Caco-2 (cell line): ENCODE data around the gene SHMT2. TPM values are rescaled to one million over a fixed set of nuclear protein-coding genes. Genes with fewer than 3 reads are reported as not detected.

Experiments used
- BruUV-seq: library from RNA; stranded (reverse); fragments of 400-500 nt; replicated peaks from 2 replicates; lab custom pipeline; 2021; lab: Mats Ljungman, UMichigan
- CTCF ChIA-PET: fragments of 300-600 bp; sonication (Branson Sonifier 250); formaldehyde crosslinking; loops from one replicate; lab custom pipeline; 2022; ENCODE audit warnings: antibody characterized with exemption; lab: Charles Lee
- POLR2A ChIA-PET: fragments of 300-600 bp; sonication (Branson Sonifier 250); formaldehyde crosslinking; loops from one replicate; lab custom pipeline; 2022; ENCODE audit warnings: antibody characterized with exemption; lab: Charles Lee
- DNase-seq, 2 experiments: peaks; one replicate each; pipeline versions ENCODE4 v3.0.0 to v3.0.0-alpha.2; 2020 to 2022
- H3K27me3 ChIP-seq: replicated peaks from 2 replicates; pipeline ENCODE4 v1.6.0; 2011; ENCODE audit warnings: low read length; ENCODE audit not compliant: control insufficient read depth, insufficient read depth
- H3K36me3 ChIP-seq: 2 replicates; pipeline ENCODE4 v1.5.1; 2011; ENCODE audit warnings: low read length; ENCODE audit not compliant: control insufficient read depth, insufficient read depth
- H3K4me1 ChIP-seq: fragments of 250-450 bp; sonication (Bioruptor Pico); 2 replicates; pipeline ENCODE4 v1.5.1; 2020; ENCODE audit warnings: mild to moderate bottlenecking
- H3K4me3 ChIP-seq: 2 replicates; pipeline ENCODE4 v1.5.1; 2011; ENCODE audit warnings: low read depth, mild to moderate bottlenecking, control low read depth, low read length
- H3K9me3 ChIP-seq: fragments of 250-450 bp; sonication (Bioruptor Pico); 2 replicates; pipeline ENCODE4 v1.5.1; 2020; ENCODE audit warnings: mild to moderate bottlenecking, moderate library complexity
- H3K27ac Mint-ChIP-seq: one replicate; pipeline ENCODE4 v1.8.0; 2022; ENCODE audit warnings: mixed read lengths; ENCODE audit not compliant: unreplicated experiment
- H3K27me3 Mint-ChIP-seq: one replicate; pipeline ENCODE4 v1.8.0; 2022; ENCODE audit warnings: mixed read lengths; ENCODE audit not compliant: insufficient read depth, unreplicated experiment
- H3K36me3 Mint-ChIP-seq: one replicate; pipeline ENCODE4 v1.8.0; 2022; ENCODE audit warnings: mild to moderate bottlenecking, mixed read lengths; ENCODE audit not compliant: insufficient read depth, unreplicated experiment
- H3K4me1 Mint-ChIP-seq: one replicate; pipeline ENCODE4 v1.8.0; 2022; ENCODE audit warnings: low read depth, mixed read lengths; ENCODE audit not compliant: unreplicated experiment
- H3K4me3 Mint-ChIP-seq: one replicate; pipeline ENCODE4 v1.8.0; 2022; ENCODE audit warnings: mild to moderate bottlenecking, moderate library complexity, mixed read lengths; ENCODE audit not compliant: unreplicated experiment
- H3K9me3 Mint-ChIP-seq: one replicate; pipeline ENCODE4 v1.8.0; 2022; ENCODE audit warnings: mixed read lengths; ENCODE audit not compliant: unreplicated experiment
- intact Hi-C: fragments of 100-400 bp; cut with micrococcal nuclease; formaldehyde crosslinking; loops from one replicate; pipeline ENCODE4 v1.10.0; 2022; ENCODE audit not compliant: unreplicated experiment
- total RNA-seq: library from RNA; stranded (reverse); gene quantifications from 2 replicates; pipeline ENCODE4 v1.2.3, GENCODE V29; 2022
- TF ChIP-seq, protein P1 (sequence below), 2 experiments: fragments of 200-600 bp in 1 of 2; IDR thresholded peaks; 1 replicate in 1 of 2; 2 replicates in 1 of 2; pipeline versions ENCODE4 v1.5.1 to v1.8.0; 2011 to 2022; ENCODE audit warnings: antibody characterized with exemption in 1 of 2, control low read depth in 1 of 2, inconsistent platforms in 1 of 2, low read depth in 1 of 2, low read length in 1 of 2, mild to moderate bottlenecking in 1 of 2, moderate library complexity in 1 of 2; ENCODE audit not compliant: insufficient read depth in 1 of 2, severe bottlenecking in 1 of 2, unreplicated experiment in 1 of 2

Gene SHMT2
- total RNA-seq, 1 experiment from 2014 or later, result 466 TPM

DNA sequence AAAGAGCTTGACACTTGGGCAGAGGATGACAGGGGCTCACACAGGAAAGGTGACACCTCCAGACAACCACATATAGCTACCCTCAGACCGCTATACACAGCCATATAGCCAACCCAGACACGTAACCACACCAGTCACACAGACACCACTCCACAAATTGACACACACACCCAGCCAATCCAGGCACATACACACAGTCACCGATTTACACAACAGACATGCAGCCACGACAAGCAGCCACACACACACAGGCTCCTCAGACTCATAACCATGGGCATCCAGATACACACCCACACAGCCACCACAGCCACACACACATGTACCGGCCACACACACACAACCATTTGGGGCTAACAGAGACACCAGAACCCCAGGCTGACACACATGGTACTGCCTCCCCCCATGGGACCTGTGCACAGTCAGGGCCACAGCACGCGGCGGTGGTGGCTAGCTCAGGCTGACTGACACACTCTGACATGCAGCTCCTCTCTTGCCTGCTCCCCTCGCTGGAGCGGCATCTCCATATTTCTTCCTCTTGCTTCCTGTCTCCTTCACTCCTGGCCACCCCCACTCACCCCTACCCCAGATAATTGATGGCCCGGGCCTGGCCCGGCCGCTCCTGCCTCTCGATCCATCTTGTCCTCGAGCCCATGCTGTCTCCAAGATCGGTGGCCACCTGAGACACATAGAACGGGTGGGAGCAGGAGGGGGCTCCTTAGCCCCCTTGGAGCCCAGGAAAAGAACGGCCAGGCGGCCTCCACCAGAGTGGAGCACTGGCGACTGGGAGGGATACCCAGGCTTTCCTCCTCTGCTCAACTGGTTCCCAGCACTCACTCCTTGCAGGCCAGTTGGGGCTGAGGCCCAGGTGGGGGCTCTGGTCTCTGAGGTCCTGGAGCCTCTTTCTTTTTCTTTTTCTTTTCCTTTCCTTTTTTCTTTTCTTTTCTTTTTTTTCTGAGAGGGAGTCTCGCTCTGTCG lies 6.0 kb upstream of the SHMT2 start:
- POLR2A ChIA-PET, result interaction anchor here (0.5 kb wide), 1 partner anchor 91 kb away, joined by 4 read pairs; no protein-coding TSS in a partner anchor
- CTCF ChIA-PET, result interaction anchor here (0.6 to 1.2 kb wide), 4 partner anchors 17 to 69 kb away, joined by 3 to 4 read pairs (median 3); no protein-coding TSS in a partner anchor
- no peaks in the 10 kb centered on the region for H3K9me3 ChIP-seq
- Mint-ChIP-seq H3K27me3 (peaks cover 13% of the 10 kb centered on the region), H3K4me3 (no peak overlapping the region), H3K9me3 (no peaks in the 10 kb centered on the region), H3K4me1 (peaks cover 14% of the 10 kb centered on the region), H3K27ac (no peak overlapping the region), H3K36me3 (peaks cover 14% of the 10 kb centered on the region)
- TF ChIP-seq, protein P1, sequence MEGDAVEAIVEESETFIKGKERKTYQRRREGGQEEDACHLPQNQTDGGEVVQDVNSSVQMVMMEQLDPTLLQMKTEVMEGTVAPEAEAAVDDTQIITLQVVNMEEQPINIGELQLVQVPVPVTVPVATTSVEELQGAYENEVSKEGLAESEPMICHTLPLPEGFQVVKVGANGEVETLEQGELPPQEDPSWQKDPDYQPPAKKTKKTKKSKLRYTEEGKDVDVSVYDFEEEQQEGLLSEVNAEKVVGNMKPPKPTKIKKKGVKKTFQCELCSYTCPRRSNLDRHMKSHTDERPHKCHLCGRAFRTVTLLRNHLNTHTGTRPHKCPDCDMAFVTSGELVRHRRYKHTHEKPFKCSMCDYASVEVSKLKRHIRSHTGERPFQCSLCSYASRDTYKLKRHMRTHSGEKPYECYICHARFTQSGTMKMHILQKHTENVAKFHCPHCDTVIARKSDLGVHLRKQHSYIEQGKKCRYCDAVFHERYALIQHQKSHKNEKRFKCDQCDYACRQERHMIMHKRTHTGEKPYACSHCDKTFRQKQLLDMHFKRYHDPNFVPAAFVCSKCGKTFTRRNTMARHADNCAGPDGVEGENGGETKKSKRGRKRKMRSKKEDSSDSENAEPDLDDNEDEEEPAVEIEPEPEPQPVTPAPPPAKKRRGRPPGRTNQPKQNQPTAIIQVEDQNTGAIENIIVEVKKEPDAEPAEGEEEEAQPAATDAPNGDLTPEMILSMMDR (IDR thresholded peaks at IDR 0.05; ENCODE audit: insufficient read depth in 1 of 2, low read depth in 1 of 2, low read length in 1 of 2, severe bottlenecking in 1 of 2, unreplicated experiment in 1 of 2), result no peak
- no peak overlapping the region for H3K4me3 ChIP-seq
- no peaks in the 10 kb centered on the region for H3K4me1 ChIP-seq
- no peak for DNase-seq
- intact Hi-C loops, result no loop called here
- BruUV-seq, result no TSS peak
- peaks cover 2% of the 10 kb centered on the region; the same call in 1 of the 2 replicates for H3K27me3 ChIP-seq
- H3K36me3 ChIP-seq, result no peaks in the 10 kb centered on the region

DNA sequence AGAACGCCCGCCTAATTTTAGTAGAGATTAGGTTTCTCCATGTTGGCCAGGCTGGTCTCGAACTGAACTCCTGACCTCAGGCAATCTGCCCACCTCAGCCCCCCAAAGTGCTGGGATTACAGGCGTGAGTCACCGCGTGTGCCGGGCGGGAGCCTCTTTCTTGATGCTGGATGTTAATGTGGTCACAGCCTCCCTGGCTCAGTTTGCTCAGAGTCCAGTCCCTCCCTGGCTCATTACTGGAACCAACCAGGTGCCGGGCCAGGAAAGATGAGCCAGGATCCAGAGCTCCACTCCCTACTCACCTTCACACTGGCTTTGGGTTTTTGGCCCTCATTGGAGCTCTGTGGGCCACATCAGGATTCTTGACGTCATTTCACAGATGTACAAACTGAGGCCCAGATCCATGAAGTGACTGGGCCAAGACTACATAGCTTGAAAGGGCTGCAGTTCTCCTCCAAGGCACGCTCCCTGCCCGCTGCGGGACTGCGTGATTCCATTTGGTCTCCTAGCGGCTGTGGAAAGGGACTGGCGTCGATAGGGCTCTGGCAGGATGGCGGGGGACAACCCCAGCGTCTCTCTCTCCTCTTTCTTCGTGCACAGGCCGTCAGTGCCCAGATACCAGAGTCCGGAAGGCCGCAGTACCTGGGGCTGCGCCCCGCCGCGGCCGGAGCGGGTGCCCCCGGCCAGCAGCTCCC lies 5.1 kb upstream of the SHMT2 start:
- intact Hi-C loops, result no loop called here
- peaks cover 13% of the 10 kb centered on the region for H3K4me1 Mint-ChIP-seq
- TF ChIP-seq, protein P1 (IDR thresholded peaks at IDR 0.05; ENCODE audit: insufficient read depth in 1 of 2, low read depth in 1 of 2, low read length in 1 of 2, severe bottlenecking in 1 of 2, unreplicated experiment in 1 of 2), result no peak
- ChIA-PET CTCF (interaction anchor here (0.6 to 1.2 kb wide), 3 partner anchors 16 to 70 kb away, joined by 3 to 4 read pairs (median 3); no protein-coding TSS in a partner anchor), POLR2A (no interaction called here)
- peaks cover 10% of the 10 kb centered on the region for H3K27me3 Mint-ChIP-seq
- DNase-seq, result no peak
- H3K27ac Mint-ChIP-seq, result no peak overlapping the region
- peaks cover 17% of the 10 kb centered on the region for H3K36me3 Mint-ChIP-seq
- no peak overlapping the region for H3K4me3 ChIP-seq
- no peaks in the 10 kb centered on the region for H3K9me3 Mint-ChIP-seq
- H3K9me3 ChIP-seq, result no peaks in the 10 kb centered on the region
- BruUV-seq, result no TSS peak
- H3K4me3 Mint-ChIP-seq, result no peak overlapping the region
- no peaks in the 10 kb centered on the region for H3K36me3 ChIP-seq
- no peaks in the 10 kb centered on the region for H3K4me1 ChIP-seq
- H3K27me3 ChIP-seq, result no peaks in the 10 kb centered on the region

DNA sequence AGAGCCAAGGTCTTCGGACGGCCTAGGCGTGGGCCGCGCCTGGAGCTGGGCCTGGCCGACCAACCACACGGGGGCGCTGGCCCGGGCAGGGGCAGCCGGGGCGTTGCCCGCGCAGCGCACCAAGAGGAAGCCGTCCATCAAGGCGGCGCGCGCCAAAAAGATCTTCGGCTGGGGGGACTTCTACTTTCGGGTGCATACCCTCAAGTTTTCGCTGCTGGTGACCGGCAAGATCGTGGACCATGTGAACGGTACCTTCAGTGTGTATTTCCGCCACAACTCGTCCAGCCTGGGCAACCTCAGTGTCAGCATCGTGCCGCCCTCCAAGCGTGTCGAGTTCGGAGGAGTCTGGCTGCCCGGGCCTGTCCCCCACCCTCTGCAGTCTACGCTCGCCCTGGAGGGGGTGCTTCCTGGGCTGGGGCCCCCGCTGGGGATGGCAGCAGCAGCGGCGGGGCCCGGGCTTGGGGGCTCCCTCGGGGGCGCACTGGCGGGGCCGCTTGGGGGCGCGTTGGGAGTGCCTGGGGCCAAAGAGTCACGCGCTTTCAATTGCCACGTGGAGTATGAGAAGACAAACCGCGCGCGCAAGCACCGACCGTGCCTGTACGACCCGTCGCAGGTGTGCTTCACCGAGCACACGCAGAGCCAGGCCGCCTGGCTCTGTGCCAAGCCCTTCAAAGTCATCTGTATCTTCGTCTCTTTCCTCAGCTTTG lies 4.4 kb upstream of the SHMT2 start:
- POLR2A ChIA-PET, result no interaction called here
- CTCF ChIA-PET, result no interaction called here
- no peaks in the 10 kb centered on the region for H3K9me3 Mint-ChIP-seq
- no peak overlapping the region for H3K4me3 Mint-ChIP-seq
- H3K36me3 ChIP-seq, result no peaks in the 10 kb centered on the region
- H3K4me3 ChIP-seq, result no peak overlapping the region
- H3K4me1 Mint-ChIP-seq, result peaks cover 8% of the 10 kb centered on the region
- intact Hi-C loops, result no loop called here
- H3K4me1 ChIP-seq, result no peaks in the 10 kb centered on the region
- no peak for DNase-seq
- H3K27me3 ChIP-seq, result no peaks in the 10 kb centered on the region
- H3K36me3 Mint-ChIP-seq, result peaks cover 24% of the 10 kb centered on the region
- TF ChIP-seq, protein P1 (IDR thresholded peaks at IDR 0.05; ENCODE audit: insufficient read depth in 1 of 2, low read depth in 1 of 2, low read length in 1 of 2, severe bottlenecking in 1 of 2, unreplicated experiment in 1 of 2), result no peak
- H3K27me3 Mint-ChIP-seq, result peaks cover 6% of the 10 kb centered on the region
- no TSS peak for BruUV-seq
- H3K27ac Mint-ChIP-seq, result no peak overlapping the region
- H3K9me3 ChIP-seq, result no peaks in the 10 kb centered on the region
